ENCODE measurements around the gene NECTIN1. TPM values are rescaled to one million over a fixed set of nuclear protein-coding genes. Genes with fewer than 3 reads are reported as not detected.

The NECTIN1 gene
- total RNA-seq: 10 to 100 TPM; 19.6 to 48.9 (median 45.1) TPM
- long read RNA-seq, donor 1, partial matches to known transcripts: 0 of 9 reads
- long read RNA-seq, donor 1, other reads (novel, unspliced or antisense): 7 of 9 reads
- long read RNA-seq, donor 2, partial matches to known transcripts: 0 of 2 reads
- long read RNA-seq, donor 2, other reads (novel, unspliced or antisense): 2 of 2 reads

GRCh38 chr11:119728651-119729580, at the start of gene NECTIN1:
NECTIN1 (minus strand) TSS chr11:119729200; CDS start chr11:119728553, 647 bp downstream.
- H3K36me3 ChIP-seq (ENCODE audit: low read depth): no peaks in the 10 kb centered on the region
- DNase-seq: peak; percentile 91 to 96 (median 95)
- TF ChIP-seq, protein P1, sequence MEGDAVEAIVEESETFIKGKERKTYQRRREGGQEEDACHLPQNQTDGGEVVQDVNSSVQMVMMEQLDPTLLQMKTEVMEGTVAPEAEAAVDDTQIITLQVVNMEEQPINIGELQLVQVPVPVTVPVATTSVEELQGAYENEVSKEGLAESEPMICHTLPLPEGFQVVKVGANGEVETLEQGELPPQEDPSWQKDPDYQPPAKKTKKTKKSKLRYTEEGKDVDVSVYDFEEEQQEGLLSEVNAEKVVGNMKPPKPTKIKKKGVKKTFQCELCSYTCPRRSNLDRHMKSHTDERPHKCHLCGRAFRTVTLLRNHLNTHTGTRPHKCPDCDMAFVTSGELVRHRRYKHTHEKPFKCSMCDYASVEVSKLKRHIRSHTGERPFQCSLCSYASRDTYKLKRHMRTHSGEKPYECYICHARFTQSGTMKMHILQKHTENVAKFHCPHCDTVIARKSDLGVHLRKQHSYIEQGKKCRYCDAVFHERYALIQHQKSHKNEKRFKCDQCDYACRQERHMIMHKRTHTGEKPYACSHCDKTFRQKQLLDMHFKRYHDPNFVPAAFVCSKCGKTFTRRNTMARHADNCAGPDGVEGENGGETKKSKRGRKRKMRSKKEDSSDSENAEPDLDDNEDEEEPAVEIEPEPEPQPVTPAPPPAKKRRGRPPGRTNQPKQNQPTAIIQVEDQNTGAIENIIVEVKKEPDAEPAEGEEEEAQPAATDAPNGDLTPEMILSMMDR (IDR thresholded peaks at IDR 0.05): peak; percentile 94
- H3K9me3 ChIP-seq: no peaks in the 10 kb centered on the region
- peak within 1 kb of the TSS; percentile 57 for H3K4me3 ChIP-seq
- intact Hi-C loops (cut with DNase I, micrococcal nuclease): loop anchor here in 1 of 2 donors (5.0 kb wide), 1 partner anchor 62 kb away; no protein-coding TSS in a partner anchor
- peak; percentile 87 for ATAC-seq
- peaks cover 23% of the 10 kb centered on the region for H3K4me1 ChIP-seq (ENCODE audit: low read depth)

DNA sequence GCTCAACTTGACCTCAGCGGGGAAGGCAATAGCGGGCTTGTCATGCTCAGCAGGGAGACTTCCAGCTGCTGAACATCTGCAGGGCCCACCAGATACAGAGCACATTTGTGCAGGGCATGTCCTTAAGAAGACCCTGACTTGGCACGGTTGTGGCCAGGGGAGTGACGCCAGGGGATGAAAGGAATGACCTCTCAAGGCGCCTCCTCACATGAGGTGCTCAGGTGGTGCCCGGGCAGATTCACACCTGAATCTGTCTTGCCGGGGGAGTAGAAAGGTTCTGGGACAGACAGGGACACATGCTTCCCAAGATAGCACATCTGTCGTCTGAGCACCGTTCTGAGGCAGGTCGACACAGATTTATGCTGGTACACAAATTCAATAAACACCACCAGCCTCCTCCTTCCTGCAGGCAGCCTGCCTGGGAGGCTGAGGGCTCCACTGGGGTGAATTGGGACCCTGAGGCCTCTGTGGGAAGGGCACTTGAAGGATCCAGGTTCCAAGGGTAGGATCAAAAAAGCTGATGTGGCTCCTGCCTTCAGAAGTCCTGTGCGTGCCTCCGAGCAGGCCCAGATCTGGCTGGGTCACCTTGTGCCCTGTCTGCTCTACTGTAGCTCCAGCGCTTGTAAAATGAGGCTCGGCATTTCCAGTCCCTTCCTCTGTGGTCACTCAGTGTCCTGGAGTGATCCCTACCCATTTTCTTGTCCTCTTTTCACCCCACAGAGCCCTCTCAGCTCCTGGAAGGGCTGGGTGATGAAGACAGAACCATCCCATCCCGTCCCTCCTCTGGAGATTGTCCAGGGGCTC, 49.6 kb upstream of the NECTIN1 start:
- no peak for ATAC-seq
- intact Hi-C loops (cut with DNase I, micrococcal nuclease): no loop called here

DNA sequence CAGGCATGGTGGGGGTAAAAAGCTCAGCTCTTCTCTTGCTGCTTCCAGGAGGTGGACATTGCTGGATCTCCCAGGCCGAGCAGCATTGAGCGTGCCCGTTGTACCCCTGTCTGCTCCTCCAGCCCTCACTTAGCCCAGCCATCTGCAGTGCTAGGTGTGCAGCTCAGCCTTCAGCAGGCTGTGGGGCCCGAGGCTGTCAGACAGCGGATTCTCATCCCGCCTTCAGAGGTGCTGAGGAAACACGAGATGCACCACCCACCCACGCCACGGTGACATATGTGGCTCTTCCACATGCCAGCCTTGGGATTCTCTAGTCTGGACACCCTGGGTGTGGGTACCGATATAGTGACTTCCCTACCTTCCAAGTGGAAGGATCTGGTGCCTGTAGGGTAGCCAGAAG, 48.9 kb upstream of the NECTIN1 start:
- Histone ChIP-seq H3K36me3 (ENCODE audit: low read depth) (no peaks in the 10 kb centered on the region), H3K9me3 (no peaks in the 10 kb centered on the region), H3K4me3 (no peak overlapping the region), H3K4me1 (ENCODE audit: low read depth) (no peaks in the 10 kb centered on the region)
- TF ChIP-seq, protein P1 (IDR thresholded peaks at IDR 0.05): no peak
- ATAC-seq (no peak), DNase-seq (no peak)
- intact Hi-C loops (cut with DNase I, micrococcal nuclease): no loop called here

More for the DNA sequence above, 49.6 kb upstream of the NECTIN1 start:
- peaks cover 1% of the 10 kb centered on the region for H3K9me3 ChIP-seq
- H3K36me3 ChIP-seq (ENCODE audit: low read depth): no peaks in the 10 kb centered on the region
- TF ChIP-seq, protein P1 (IDR thresholded peaks at IDR 0.05): no peak
- H3K4me1 ChIP-seq (ENCODE audit: low read depth): no peaks in the 10 kb centered on the region
- no peak for DNase-seq
- no peak overlapping the region for H3K4me3 ChIP-seq

DNA sequence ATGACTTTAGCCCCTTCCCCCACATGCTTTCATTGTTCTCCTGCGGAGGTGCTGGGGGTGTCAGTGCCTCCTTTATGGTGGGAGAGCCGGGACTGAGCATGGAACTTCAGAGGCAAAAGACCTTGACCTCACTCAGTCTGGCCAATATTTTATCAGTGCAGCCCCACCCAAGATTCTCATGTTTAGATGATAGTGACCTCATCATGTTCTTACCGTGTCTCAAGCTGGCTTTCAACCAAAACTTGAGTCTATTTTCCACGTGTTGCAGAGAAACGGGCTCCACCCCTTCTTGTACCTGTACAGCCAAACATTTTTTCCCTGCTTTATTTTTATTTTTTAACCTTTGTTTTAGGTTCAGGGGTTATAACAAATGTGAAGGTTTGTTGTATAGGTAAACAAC, 47.7 kb upstream of the NECTIN1 start:
- intact Hi-C loops (cut with DNase I, micrococcal nuclease): no loop called here
- Histone ChIP-seq H3K9me3 (no peaks in the 10 kb centered on the region), H3K4me1 (ENCODE audit: low read depth) (no peaks in the 10 kb centered on the region), H3K36me3 (ENCODE audit: low read depth) (no peaks in the 10 kb centered on the region), H3K4me3 (no peak overlapping the region)
- TF ChIP-seq, protein P1 (IDR thresholded peaks at IDR 0.05): no peak
- ATAC-seq (no peak), DNase-seq (no peak)

DNA sequence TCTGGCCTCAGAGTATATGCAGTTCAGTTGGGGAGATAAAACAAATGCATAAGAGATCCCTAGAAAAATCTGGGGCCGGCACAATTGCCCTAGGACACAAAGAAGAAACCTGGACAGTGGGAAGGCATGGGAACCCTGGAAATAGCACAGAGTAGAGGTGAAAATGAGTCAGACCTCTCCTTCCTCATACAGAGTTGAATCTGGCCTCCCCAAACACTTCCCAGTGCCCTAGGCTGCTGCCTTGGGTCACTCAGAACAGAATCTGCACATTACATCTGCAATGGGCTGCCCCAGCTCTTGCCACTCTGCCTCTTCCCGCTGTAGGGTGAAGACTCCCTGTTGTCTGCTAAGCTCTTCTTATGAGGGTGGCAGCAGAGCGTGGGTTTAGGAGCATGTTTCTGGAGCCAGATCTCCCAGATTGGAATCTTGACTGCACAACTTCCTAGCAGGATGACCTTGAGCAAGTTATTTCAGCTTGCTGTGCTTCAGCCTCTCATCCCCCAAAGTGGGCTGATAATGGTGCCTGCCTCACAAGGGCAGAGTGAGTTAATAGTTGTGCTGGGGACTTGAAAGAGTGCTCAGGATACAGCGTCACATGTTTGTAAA, 47.1 kb upstream of the NECTIN1 start:
- no peak for ATAC-seq

More for the DNA sequence above, 47.1 kb upstream of the NECTIN1 start:
- intact Hi-C loops (cut with DNase I, micrococcal nuclease): no loop called here
- H3K4me1 ChIP-seq (ENCODE audit: low read depth): no peaks in the 10 kb centered on the region
- no peak for DNase-seq
- H3K9me3 ChIP-seq: no peaks in the 10 kb centered on the region
- H3K4me3 ChIP-seq: no peak overlapping the region
- TF ChIP-seq, protein P1 (IDR thresholded peaks at IDR 0.05): no peak
- no peaks in the 10 kb centered on the region for H3K36me3 ChIP-seq (ENCODE audit: low read depth)
